ENCODE measurements around the gene RHPN2. TPM values are rescaled to one million over a fixed set of nuclear protein-coding genes. Genes with fewer than 3 reads are reported as not detected.

The RHPN2 gene
- total and polyA plus RNA-seq, 2 donors (not counting 3 experiments of a cell fraction or from before 2014, with no cell fraction given): 2.3 to 2.7 TPM

GRCh38 chr19:33008738-33009137 lies 56.0 kb downstream of the RHPN2 start:
- dilution Hi-C loops (cut with MboI; ENCODE audit: extremely low pct_ligation_motif_present, low sequenced_read_pairs): no loop called here
- CTCF ChIA-PET: no interaction called here
- BruUV-seq (replicated peaks): no TSS peak
- intact Hi-C loops (cut with micrococcal nuclease): no loop called here
- Histone ChIP-seq H3K79me2 (ENCODE audit: control insufficient read depth, insufficient read depth, low read length) (no peaks in the 10 kb centered on the region), H3K4me2 (ENCODE audit: insufficient read depth, low read length) (no peak overlapping the region), H4K20me1 (replicated peaks; ENCODE audit: control insufficient read depth, extremely low read depth, insufficient read depth, low read length) (no peaks in the 10 kb centered on the region), H3K9me1 (replicated peaks; ENCODE audit: control insufficient read depth, extremely low read depth, insufficient read depth, low read length) (no peaks in the 10 kb centered on the region), H3K4me3 (replicated peaks in 1 of 3; ENCODE audit: insufficient read depth in 1 of 3, low read depth in 1 of 3, low read length in 3 of 3) (no peak overlapping the region), H3K36me3 (ENCODE audit: control insufficient read depth in 2 of 2, extremely low read depth in 1 of 2, insufficient read depth in 2 of 2, low read length in 2 of 2) (no peaks in the 10 kb centered on the region), H3K9me3 (replicated peaks; ENCODE audit: control insufficient read depth, insufficient read depth, low read length) (no peaks in the 10 kb centered on the region), H3K27me3 (ENCODE audit: control insufficient read depth in 2 of 2, insufficient read depth in 2 of 2, low read length in 2 of 2) (no peaks in the 10 kb centered on the region), H3K9ac (replicated peaks; ENCODE audit: extremely low read depth, insufficient read depth, low read length) (no peak overlapping the region), H3K4me1 (ENCODE audit: control insufficient read depth, extremely low read depth, insufficient read depth, low read length) (no peaks in the 10 kb centered on the region), H2AFZ (ENCODE audit: low read depth, low read length) (no peak overlapping the region), H3K27ac (ENCODE audit: insufficient read depth, low read depth, low read length) (no peak overlapping the region)
- POLR2A ChIA-PET: no interaction called here
- no peak for DNase-seq (ENCODE audit: low read depth, low spot score)
- FAIRE-seq: no peak
- TF ChIP-seq GATA2 (IDR thresholded peaks at IDR 0.05; ENCODE audit: insufficient read depth, insufficient read length, low read depth, low read length) (no peak), EZH2 (IDR thresholded peaks at IDR 0.05; ENCODE audit: borderline replicate concordance, low read depth, low read length, severe bottlenecking) (no peak), POLR2AphosphoS5 (IDR thresholded peaks at IDR 0.05; ENCODE audit: insufficient read depth, low read depth, low read length) (no peak), CTCF (IDR thresholded peaks at IDR 0.05; ENCODE audit: extremely low read depth in 1 of 2, insufficient read depth in 1 of 2, low read depth in 1 of 2, low read length in 2 of 2) (no peak), POLR2A (IDR thresholded peaks at IDR 0.05; ENCODE audit: low read depth, low read length) (no peak), MYC (IDR thresholded peaks at IDR 0.05; ENCODE audit: low read depth, low read length) (no peak), MAX (IDR thresholded peaks at IDR 0.05; ENCODE audit: insufficient read depth, insufficient read length) (no peak), FOS (IDR thresholded peaks at IDR 0.05; ENCODE audit: borderline replicate concordance, insufficient read depth, low read length) (no peak)
